K562 (cell line): ENCODE results near the gene TP63. TPM values are rescaled to one million over a fixed set of nuclear protein-coding genes. Genes with fewer than 3 reads are reported as not detected.

Experiments used
- ATAC-seq: fragments of 200-7000 bp; cut with Tn5 transposase; 3 replicates; pipeline ENCODE4 v1.9.1; 2020; ENCODE audit warnings: moderate library complexity
- BruUV-seq: library from RNA; stranded (reverse); fragments of 400-500 nt; replicated peaks from 2 replicates; lab custom pipeline; 2021; lab: Mats Ljungman, UMichigan
- CTCF ChIA-PET: fragments of 300-600 bp; formaldehyde crosslinking; extraction: SDS; loops from one replicate; lab custom pipeline; 2021; ENCODE audit warnings: low intra/inter-chr PET ratio; lab: Yijun Ruan, JAX
- POLR2A ChIA-PET: fragments of 300-600, 350-650 bp; sonication (Branson Sonifier 250); formaldehyde crosslinking; extraction: SDS; loops from one replicate; lab custom pipeline; 2021; ENCODE audit warnings: antibody characterized with exemption, inconsistent platforms; lab: Yijun Ruan, JAX
- DNase-seq, 4 experiments: peaks; one replicate each; pipeline versions ENCODE4 v3.0.0 to v3.0.0-alpha.2; 2011 to 2018; ENCODE audit warnings: low spot score in 3 of 4, mixed read lengths in 3 of 4; ENCODE audit errors: extremely low read depth in 1 of 4
- FAIRE-seq: peaks from 2 replicates; lab custom pipeline; 2011; peaks lifted over from hg19 to GRCh38; lab: Jason Lieb, UNC
- H2AFZ ChIP-seq: 2 replicates; pipeline ENCODE4 v1.6.0; 2011; ENCODE audit warnings: low read depth, low read length, control low read depth, inconsistent platforms
- H3K27ac ChIP-seq: fragments of 200-600 bp; 3 replicates; pipeline ENCODE4 v1.8.0; 2011; ENCODE audit warnings: low read depth, mild to moderate bottlenecking, control low read depth, inconsistent platforms, low read length, moderate library complexity, mixed read lengths; ENCODE audit errors: extremely low read depth
- H3K27me3 ChIP-seq, 2 experiments: fragments of 300-600 bp in 1 of 2; 2 replicates in 1 of 2; 3 replicates in 1 of 2; pipeline versions ENCODE4 v1.6.0 to v1.8.0; 2011; ENCODE audit warnings: inconsistent platforms in 2 of 2, low read length in 2 of 2, mild to moderate bottlenecking in 1 of 2, mixed read lengths in 1 of 2, moderate library complexity in 1 of 2; ENCODE audit not compliant: control insufficient read depth in 2 of 2, insufficient read depth in 2 of 2
- H3K36me3 ChIP-seq: fragments of 300-600 bp; 3 replicates; pipeline ENCODE4 v1.8.0; 2011; ENCODE audit warnings: mild to moderate bottlenecking, low read length, inconsistent platforms; ENCODE audit not compliant: control insufficient read depth, insufficient read depth
- H3K4me1 ChIP-seq, 2 experiments: fragments of 200-600 bp in 1 of 2; replicated peaks in 1 of 2; 2 replicates in 1 of 2; 3 replicates in 1 of 2; pipeline versions ENCODE4 v1.5.1 to v1.8.0; 2011; ENCODE audit warnings: inconsistent platforms in 2 of 2, low read length in 2 of 2, mild to moderate bottlenecking in 1 of 2, mixed read lengths in 1 of 2, moderate library complexity in 1 of 2; ENCODE audit not compliant: control insufficient read depth in 2 of 2, insufficient read depth in 2 of 2
- H3K4me2 ChIP-seq: 2 replicates; pipeline ENCODE4 v1.6.1; 2011; ENCODE audit warnings: low read length, control low read depth, inconsistent platforms, mixed read lengths; ENCODE audit not compliant: insufficient read depth
- H3K4me3 ChIP-seq: fragments of 200-600 bp; sonication (generic), shearing (Covaris generic); 2 replicates; pipeline ENCODE4 v1.5.1; 2016; ENCODE audit warnings: control low read depth, inconsistent platforms
- H3K79me2 ChIP-seq: fragments of 200-600 bp; 3 replicates; pipeline ENCODE4 v1.8.0; 2011; ENCODE audit warnings: low read length, inconsistent platforms; ENCODE audit not compliant: control insufficient read depth, insufficient read depth
- H3K9ac ChIP-seq, 2 experiments: 2 replicates each; pipeline versions ENCODE4 v1.6.0 to v1.6.1; 2011; ENCODE audit warnings: low read depth in 2 of 2, low read length in 2 of 2, control low read depth in 1 of 2, inconsistent platforms in 1 of 2, mild to moderate bottlenecking in 1 of 2, mixed read lengths in 1 of 2; ENCODE audit not compliant: insufficient read depth in 1 of 2
- H3K9me1 ChIP-seq: one replicate; pipeline ENCODE4 v1.6.0; 2011; ENCODE audit warnings: inconsistent platforms, mild to moderate bottlenecking, low read length, moderate library complexity; ENCODE audit not compliant: control insufficient read depth, insufficient read depth
- H3K9me3 ChIP-seq: replicated peaks from 2 replicates; pipeline ENCODE4 v1.5.1; 2011; ENCODE audit warnings: low read depth, low read length, inconsistent platforms; ENCODE audit not compliant: control insufficient read depth, insufficient read depth
- H4K20me1 ChIP-seq: replicated peaks from 2 replicates; pipeline ENCODE4 v1.6.1; 2011; ENCODE audit warnings: low read length, inconsistent platforms, mixed read lengths; ENCODE audit not compliant: control insufficient read depth, insufficient read depth
- BRF2 ChIP-seq: IDR thresholded peaks from 3 replicates; pipeline ENCODE4 v1.6.1; 2011; ENCODE audit warnings: borderline replicate concordance, mild to moderate bottlenecking; ENCODE audit not compliant: insufficient read length, insufficient read depth
- CAMTA2 ChIP-seq: fragments of 250-450 bp; sonication (Bioruptor Pico); conservative IDR thresholded peaks from 2 replicates; pipeline ENCODE4 v1.5.1; 2022
- CREB1 ChIP-seq, 2 experiments: sonication (generic) in 1 of 2; formaldehyde crosslinking in 1 of 2; IDR thresholded peaks; 2 replicates each; pipeline versions ENCODE4 v1.6.1 to v1.8.0; 2012 to 2022; ENCODE audit warnings: inconsistent platforms in 1 of 2, mild to moderate bottlenecking in 1 of 2, missing genetic modification reagents in 1 of 2, moderate library complexity in 1 of 2
- HDGF ChIP-seq: fragments of 450-650 bp; IDR thresholded peaks from 2 replicates; pipeline ENCODE4 v1.6.1; 2016
- KDM2B ChIP-seq: fragments of 250-450 bp; sonication (Bioruptor Pico); IDR thresholded peaks from 2 replicates; pipeline ENCODE4 v1.8.0; 2021; ENCODE audit warnings: mild to moderate bottlenecking, moderate library complexity
- TFAP4 ChIP-seq: sonication (generic); formaldehyde crosslinking; IDR thresholded peaks from 2 replicates; pipeline ENCODE4 v1.8.0; 2022; ENCODE audit warnings: missing genetic modification reagents, mild to moderate bottlenecking, moderate library complexity, borderline replicate concordance
- ZBTB8A ChIP-seq: fragments of 450-650 bp; IDR thresholded peaks from 2 replicates; pipeline ENCODE4 v1.6.1; 2018; ENCODE audit warnings: mild to moderate bottlenecking, moderate library complexity; ENCODE audit not compliant: partially characterized antibody
- ZNF121 ChIP-seq: sonication (generic); formaldehyde crosslinking; conservative IDR thresholded peaks from 2 replicates; pipeline ENCODE4 v1.8.0; 2022; ENCODE audit warnings: missing genetic modification reagents
- ZNF311 ChIP-seq: fragments of 250-450 bp; sonication (Bioruptor Pico); IDR thresholded peaks from 2 replicates; pipeline ENCODE4 v1.4.0; 2020; ENCODE audit warnings: mild to moderate bottlenecking, moderate library complexity
- ZNF518B ChIP-seq: fragments of 250-450 bp; sonication (Bioruptor Pico); IDR thresholded peaks from 2 replicates; pipeline ENCODE4 v1.5.0; 2021; ENCODE audit warnings: mild to moderate bottlenecking, moderate library complexity
- WGBS: fragments of 100-300 bp; shearing (Covaris generic); methylation state at CpG from one replicate; pipeline ENCODE4 v1.1.6; 2016; ENCODE audit warnings: low coverage, mixed read lengths; ENCODE audit not compliant: insufficient coverage; ENCODE audit errors: missing lambda C conversion rate; 5-methylcytosine and 5-hydroxymethylcytosine counted together
- in situ Hi-C: fragments of 300-500 bp; cut with MboI; formaldehyde crosslinking; loops from 4 replicates; pipeline ENCODE4 v1.15.0; 2018; ENCODE audit warnings: inconsistent platforms, mixed read lengths
- intact Hi-C: fragments of 100-400 bp; cut with micrococcal nuclease; formaldehyde crosslinking; loops from 2 replicates; pipeline ENCODE4 v1.14.2; 2022
- polyA plus RNA-seq, 8 experiments: library from polyadenylated mRNA; depleted of rRNA in 4 of 8; stranded (reverse) in 5 of 8; unstranded in 3 of 8; fragments of >200 nt; fragmentation: Nextera tagmentation in 2 of 8; fragmentation: Illumina TruSeq in 1 of 8; extraction: Ambion mirVana in 2 of 8; extraction: Trizol in 1 of 8; gene quantifications; 2 replicates each; pipeline versions ENCODE4 v1.2.1 to v1.2.3, GENCODE V29; 2011 to 2014; ENCODE audit warnings: inconsistent platforms in 1 of 8, missing spikeins in 1 of 8
- total RNA-seq, 7 experiments: library from RNA; depleted of rRNA in 6 of 7; stranded (reverse); fragments of >200 nt in 6 of 7; fragmentation: Illumina TruSeq in 2 of 7; extraction: Trizol in 2 of 7; gene quantifications; 2 replicates each; pipeline versions ENCODE4 v1.2.1 to v1.2.3, GENCODE V29; 2011 to 2021; ENCODE audit warnings: low replicate concordance in 1 of 7

The TP63 gene
- total and polyA plus RNA-seq, 9 of the 15 experiments (the other 6 are each of a cell fraction or from before 2014, with no cell fraction given) = 0.32 to 1.4 (median 0.50) TPM

- ATAC-seq (no peak), FAIRE-seq (no peak), DNase-seq (no peak)
- no peak for TF ChIP-seq KDM2B
- Histone ChIP-seq H4K20me1 (no peaks in the 10 kb centered on the region), H2AFZ (no peak overlapping the region), H3K9me1 (no peaks in the 10 kb centered on the region), H3K9ac (no peak overlapping the region), H3K27me3 (no peaks in the 10 kb centered on the region), H3K4me3 (no peak overlapping the region), H3K27ac (no peak overlapping the region), H3K4me2 (no peak overlapping the region), H3K36me3 (no peaks in the 10 kb centered on the region), H3K9me3 (0 out of 2 replicates have a peak, but pooled peaks cover 1% of the 10 kb centered on the region), H3K79me2 (no peaks in the 10 kb centered on the region), H3K4me1 (no peaks in the 10 kb centered on the region)
- WGBS = 0% methylated on average over 1 of the region's 1 CpG
- CTCF ChIA-PET = no interaction called here
- in situ Hi-C loops = no loop called here
- no TSS peak for BruUV-seq
- POLR2A ChIA-PET = no interaction called here
- intact Hi-C loops = no loop called here
These were observed 4.9 kb upstream of the TP63 start for GRCh38 chr3:189626286-189626685.

GRCh38 chr3:189629803-189630455 is 1.3 kb upstream of the TP63 start:
- ATAC-seq (no peak), DNase-seq (no peak), FAIRE-seq (no peak)
- Histone ChIP-seq H3K9me1 (no peaks in the 10 kb centered on the region), H3K4me1 (no peaks in the 10 kb centered on the region), H3K9me3 (no peaks in the 10 kb centered on the region), H3K36me3 (no peaks in the 10 kb centered on the region), H3K4me2 (no peak overlapping the region), H3K79me2 (no peaks in the 10 kb centered on the region), H3K27me3 (no peaks in the 10 kb centered on the region), H2AFZ (no peak overlapping the region), H3K4me3 (no peak overlapping the region), H4K20me1 (no peaks in the 10 kb centered on the region), H3K27ac (no peak overlapping the region), H3K9ac (no peak overlapping the region)
- ChIA-PET CTCF (no interaction called here), POLR2A (no interaction called here)
- intact Hi-C loops (no loop called here), in situ Hi-C loops (no loop called here)
- 8% methylated on average over 3 of the region's 3 CpGs for WGBS
- BruUV-seq = no TSS peak
- TF ChIP-seq ZNF121 = no peak
- no peak for TF ChIP-seq HDGF
- no peak for TF ChIP-seq TFAP4 (CRISPR knock-in tag)
- no peak for TF ChIP-seq CREB1 (IDR thresholded peaks at IDR 0.05)
- no peak for TF ChIP-seq CREB1 (CRISPR knock-in tag; IDR thresholded peaks at IDR 0.05)
- no peak for TF ChIP-seq BRF2
- no peak for TF ChIP-seq ZBTB8A
- TF ChIP-seq ZNF311 = no peak
- TF ChIP-seq CAMTA2 (CRISPR knock-in tag) = no peak
- no peak for TF ChIP-seq ZNF518B (CRISPR knock-in tag)
